ENCODE data around the gene LIG1.
A peak's percentile ranks its signal among the peaks of the same experiment; 100 is the strongest.

LIG1 gene

GRCh38 chr19:48069435-48069834 lies 100.7 kb downstream of the LIG1 start:
- DNase-seq, result peak; percentile 45
